ENCODE data around the gene HIF1AN.
"Not testable (repeated sequence)": the region's sequence is repeated elsewhere in the genome, so short reads cannot be mapped to it uniquely, and the experiment has no call there.

HIF1AN gene

DNA sequence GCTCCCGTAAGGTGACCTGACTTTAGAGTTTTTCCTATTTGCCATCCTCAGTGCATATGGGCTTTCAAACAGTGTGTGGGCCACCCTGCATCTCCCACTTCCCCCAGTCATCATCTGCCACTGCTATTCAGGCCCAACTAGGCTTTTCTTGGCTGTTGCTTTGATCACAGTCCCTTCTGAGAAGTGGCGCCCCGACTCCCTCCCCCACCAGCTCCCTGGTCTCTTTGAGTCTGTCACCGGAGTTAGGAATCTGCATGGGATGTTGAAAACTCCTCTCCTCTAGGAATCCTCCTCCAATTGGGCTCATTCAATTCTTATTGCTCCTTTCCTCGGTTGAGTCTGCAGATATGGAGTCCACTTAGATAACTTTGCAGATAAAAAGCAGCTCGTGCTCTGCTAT lies 32.1 kb downstream of the HIF1AN start:
- DNase-seq: no peak

DNA sequence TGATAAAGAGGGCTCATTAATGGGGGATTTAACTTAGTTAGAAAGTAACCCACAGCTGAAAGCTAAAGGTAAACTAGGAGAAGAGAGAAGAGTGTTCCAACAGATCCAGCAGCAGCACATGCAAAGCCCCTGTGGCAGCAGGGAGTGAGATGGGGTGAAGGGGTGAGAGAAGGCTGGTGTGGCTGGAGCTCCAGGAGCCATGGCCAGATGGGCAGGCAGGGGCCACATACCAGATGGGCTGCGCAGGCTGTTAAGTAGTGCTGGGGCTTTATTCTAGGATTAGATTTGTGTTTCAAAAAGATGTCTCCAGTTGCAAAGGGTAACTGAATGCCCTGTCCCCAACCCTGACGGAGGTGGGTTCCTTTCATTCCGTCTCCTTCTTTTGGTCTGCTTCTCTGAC lies 33.2 kb downstream of the HIF1AN start:
- DNase-seq: no peak

- DNase-seq: no peak
These were observed 34.1 kb downstream of the HIF1AN start for GRCh38 chr10:100569687-100570481.

GRCh38 chr10:100570506-100570905 lies 34.8 kb downstream of the HIF1AN start:
- DNase-seq: no peak

GRCh38 chr10:100571084-100571856 lies 35.5 kb downstream of the HIF1AN start:
- DNase-seq: no peak

DNA sequence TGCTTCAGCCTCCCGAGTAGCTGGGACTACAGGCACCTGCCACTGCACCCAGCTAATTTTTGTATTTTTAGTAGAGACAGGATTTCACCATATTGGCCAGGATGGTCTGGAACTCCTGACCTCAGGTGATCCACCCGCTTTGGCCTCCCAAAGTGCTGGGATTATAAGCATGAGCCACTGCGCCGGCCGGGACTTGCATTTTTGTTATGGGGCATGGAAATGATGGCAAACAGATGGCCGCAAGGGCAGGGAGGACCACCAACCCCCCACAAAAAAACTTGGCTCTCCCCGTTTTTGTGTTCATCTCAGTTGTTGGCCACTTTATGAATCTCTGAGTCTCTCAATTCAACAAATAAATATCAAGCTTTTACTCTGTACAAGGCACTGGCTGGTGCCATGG lies 39.4 kb downstream of the HIF1AN start:
- not testable (repeated sequence) for DNase-seq

- no peak for DNase-seq
These were observed 40.0 kb downstream of the HIF1AN start for GRCh38 chr10:100575585-100576281.

DNA sequence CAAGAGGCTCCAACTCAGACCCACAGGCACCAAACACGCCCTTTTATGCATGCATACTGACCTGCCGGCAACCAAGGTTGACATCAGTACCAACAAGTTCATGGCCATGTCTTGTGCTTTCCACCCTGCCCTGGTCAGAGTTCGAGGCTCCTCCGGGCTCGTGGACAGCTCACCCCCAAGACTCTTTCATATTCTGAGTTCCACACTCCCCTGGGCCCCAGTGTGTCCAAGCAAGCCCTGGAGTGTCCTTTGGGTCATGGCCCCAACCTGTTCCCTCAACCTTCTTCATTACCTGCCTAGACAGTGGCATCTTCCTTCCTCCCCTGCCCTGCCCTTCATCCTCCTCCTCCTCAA lies 40.5 kb downstream of the HIF1AN start:
- DNase-seq: no peak

GRCh38 chr10:100579261-100580090 lies 43.7 kb downstream of the HIF1AN start:
- no peak for DNase-seq

GRCh38 chr10:100586959-100587358 lies 51.2 kb downstream of the HIF1AN start:
- no peak for DNase-seq

DNA sequence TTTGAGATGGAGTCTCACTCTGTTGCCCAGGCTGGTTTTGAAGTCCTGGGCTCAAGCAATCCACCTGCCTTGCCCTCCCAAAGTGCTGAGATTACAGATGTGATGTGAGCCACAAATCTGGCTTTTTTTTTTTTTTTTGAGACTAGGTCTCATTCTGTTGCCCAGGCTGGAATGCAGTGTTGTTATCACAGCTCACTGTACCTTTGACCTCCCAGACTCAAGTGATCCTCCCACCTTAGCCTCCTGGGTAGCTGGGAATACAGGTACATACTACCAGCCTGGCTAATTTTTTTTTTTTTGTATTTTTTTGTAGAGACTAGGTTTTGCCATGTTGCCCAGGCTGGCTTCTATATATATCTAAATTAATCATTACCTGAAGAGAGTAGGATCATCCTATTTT lies 62.4 kb downstream of the HIF1AN start:
- DNase-seq: no peak

GRCh38 chr10:100600218-100600617 lies 64.5 kb downstream of the HIF1AN start:
- no peak for DNase-seq

DNA sequence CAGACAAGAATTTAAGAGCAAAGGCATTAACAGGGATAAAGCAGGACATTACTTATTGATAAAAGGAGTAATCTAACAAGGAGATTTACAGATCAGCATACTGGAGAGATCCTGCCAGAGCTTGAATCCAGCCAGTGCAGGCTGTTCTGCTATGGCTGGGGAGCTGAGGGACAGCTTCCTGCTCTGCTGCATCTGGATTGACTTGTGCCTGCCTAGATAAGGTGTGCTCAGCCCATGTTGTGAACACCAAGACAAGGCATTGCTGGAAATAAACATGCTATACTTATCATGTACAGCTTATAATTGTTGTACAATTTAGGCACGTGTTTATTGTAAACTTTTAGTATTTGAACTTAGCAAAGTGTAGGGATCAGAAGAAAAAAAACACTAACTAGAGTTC lies 71.7 kb downstream of the HIF1AN start:
- DNase-seq: no peak
